HepG2 (cell line): Measurements from ENCODE around the gene TMCC2. TPM values are rescaled to one million over a fixed set of nuclear protein-coding genes. Genes with fewer than 3 reads are reported as not detected.

Experiments
- CCAR2 ChIP-seq: fragments of 200-400 bp; formaldehyde crosslinking; optimal IDR thresholded peaks from 2 replicates; pipeline ENCODE3; 2018; ENCODE audit warnings: low read depth, mild to moderate bottlenecking, low read length, moderate library complexity
- ELF4 ChIP-seq: sonication (generic); formaldehyde crosslinking; IDR thresholded peaks from 2 replicates; pipeline ENCODE4 v1.5.0; 2020; ENCODE audit warnings: missing genetic modification reagents, mild to moderate bottlenecking, moderate library complexity, borderline replicate concordance
- FOXC1 ChIP-seq: sonication (generic); formaldehyde crosslinking; IDR thresholded peaks from 2 replicates; pipeline ENCODE4 v1.8.0; 2022; ENCODE audit warnings: mild to moderate bottlenecking, missing genetic modification reagents, borderline replicate concordance
- GTF2F1 ChIP-seq: fragments of 150-350 bp; IDR thresholded peaks from 2 replicates; pipeline ENCODE4 v1.6.1; 2014; ENCODE audit warnings: low read length
- HDAC1 ChIP-seq: sonication (generic); formaldehyde crosslinking; IDR thresholded peaks from 2 replicates; pipeline ENCODE4 v1.5.1; 2020; ENCODE audit warnings: mild to moderate bottlenecking, missing genetic modification reagents
- KDM2A ChIP-seq: sonication (generic); formaldehyde crosslinking; IDR thresholded peaks from 2 replicates; pipeline ENCODE4 v1.4.0; 2020; ENCODE audit warnings: low read depth, missing genetic modification reagents, borderline replicate concordance
- LCORL ChIP-seq, 2 experiments: fragments of 450-650 bp in 1 of 2; sonication (generic) in 1 of 2; formaldehyde crosslinking in 1 of 2; IDR thresholded peaks; 2 replicates each; pipeline versions ENCODE4 v1.5.0 to v1.6.1; 2017 to 2020; ENCODE audit warnings: antibody characterized with exemption in 1 of 2, missing genetic modification reagents in 1 of 2
- MAFG ChIP-seq: sonication (generic); formaldehyde crosslinking; IDR thresholded peaks from 2 replicates; pipeline ENCODE4 v1.5.1; 2020; ENCODE audit warnings: mild to moderate bottlenecking, missing genetic modification reagents
- MEIS1 ChIP-seq: sonication (generic); formaldehyde crosslinking; IDR thresholded peaks from 2 replicates; pipeline ENCODE4 v1.9.0; 2021; ENCODE audit warnings: mild to moderate bottlenecking, missing genetic modification reagents, moderate library complexity, borderline replicate concordance
- MLLT10 ChIP-seq: sonication (generic); formaldehyde crosslinking; IDR thresholded peaks from 2 replicates; pipeline ENCODE4 v1.4.0; 2020; ENCODE audit warnings: missing genetic modification reagents
- MLX ChIP-seq: IDR thresholded peaks from 2 replicates; pipeline ENCODE4 v1.6.1; 2016
- MTF2 ChIP-seq: sonication (generic); formaldehyde crosslinking; IDR thresholded peaks from 2 replicates; pipeline ENCODE4 v1.5.0; 2020; ENCODE audit warnings: missing genetic modification reagents, borderline replicate concordance
- NCOA5 ChIP-seq: sonication (generic); formaldehyde crosslinking; IDR thresholded peaks from 2 replicates; pipeline ENCODE4 v1.4.0; 2020; ENCODE audit warnings: missing genetic modification reagents
- PHF5A ChIP-seq: IDR thresholded peaks from one replicate; pipeline ENCODE4 v1.6.1; 2018; ENCODE audit warnings: low read depth, missing genetic modification reagents; ENCODE audit not compliant: unreplicated experiment
- POLR2AphosphoS5 ChIP-seq: IDR thresholded peaks from 2 replicates; pipeline ENCODE4 v1.6.1; 2012; ENCODE audit warnings: low read depth, low read length
- SAFB2 ChIP-seq: sonication (generic); formaldehyde crosslinking; IDR thresholded peaks from 2 replicates; pipeline ENCODE4 v1.5.1; 2020; ENCODE audit warnings: missing genetic modification reagents, low read depth, mild to moderate bottlenecking, borderline replicate concordance
- SCMH1 ChIP-seq: sonication (generic); formaldehyde crosslinking; IDR thresholded peaks from 2 replicates; pipeline ENCODE4 v1.9.0; 2021; ENCODE audit warnings: missing genetic modification reagents, mild to moderate bottlenecking, borderline replicate concordance
- SKI ChIP-seq: fragments of 450-650 bp; IDR thresholded peaks from one replicate; pipeline ENCODE4 v1.6.1; 2018; ENCODE audit warnings: mild to moderate bottlenecking; ENCODE audit not compliant: partially characterized antibody
- SMARCE1 ChIP-seq: fragments of 450-650 bp; IDR thresholded peaks from 2 replicates; pipeline ENCODE4 v1.6.1; 2017; ENCODE audit warnings: borderline replicate concordance
- SNRNP70 ChIP-seq: fragments of 200-400 bp; formaldehyde crosslinking; IDR thresholded peaks from 2 replicates; pipeline ENCODE4 v1.6.1; 2017; ENCODE audit warnings: mild to moderate bottlenecking, low read depth, low read length, moderate library complexity
- TBX2 ChIP-seq: sonication (generic); formaldehyde crosslinking; IDR thresholded peaks from 2 replicates; pipeline ENCODE4 v1.5.0; 2020; ENCODE audit warnings: missing genetic modification reagents, mild to moderate bottlenecking, borderline replicate concordance
- YEATS4 ChIP-seq: sonication (generic); formaldehyde crosslinking; IDR thresholded peaks from 2 replicates; pipeline ENCODE4 v1.4.0; 2020; ENCODE audit warnings: missing genetic modification reagents, borderline replicate concordance
- ZFYVE20 ChIP-seq: sonication (generic); formaldehyde crosslinking; IDR thresholded peaks from 2 replicates; pipeline ENCODE4 v1.8.0; 2023; ENCODE audit warnings: low read depth, mild to moderate bottlenecking, moderate library complexity, missing genetic modification reagents, borderline replicate concordance
- ZNF17 ChIP-seq: sonication (generic); formaldehyde crosslinking; IDR thresholded peaks from 2 replicates; pipeline ENCODE4 v1.5.0; 2020; ENCODE audit warnings: mild to moderate bottlenecking, missing genetic modification reagents
- ZNF234 ChIP-seq: sonication (generic); formaldehyde crosslinking; conservative IDR thresholded peaks from 2 replicates; pipeline ENCODE4 v1.5.1; 2020; ENCODE audit warnings: mild to moderate bottlenecking, missing genetic modification reagents
- ZNF431 ChIP-seq: sonication (generic); formaldehyde crosslinking; IDR thresholded peaks from 2 replicates; pipeline ENCODE4 v1.9.0; 2022; ENCODE audit warnings: missing genetic modification reagents, low read depth, mild to moderate bottlenecking, borderline replicate concordance
- ZNF589 ChIP-seq: sonication (generic); formaldehyde crosslinking; conservative IDR thresholded peaks from 2 replicates; pipeline ENCODE4 v1.8.0; 2022; ENCODE audit warnings: mild to moderate bottlenecking, moderate library complexity, missing genetic modification reagents
- ZNF644 ChIP-seq: IDR thresholded peaks from 2 replicates; pipeline ENCODE4 v1.6.1; 2016; ENCODE audit warnings: low read depth
- ZNF775 ChIP-seq: sonication (generic); formaldehyde crosslinking; IDR thresholded peaks from 2 replicates; pipeline ENCODE4 v1.4.0; 2020; ENCODE audit warnings: missing genetic modification reagents, mild to moderate bottlenecking, moderate library complexity, borderline replicate concordance
- polyA plus RNA-seq, 8 experiments: library from polyadenylated mRNA; depleted of rRNA in 3 of 8; stranded (reverse) in 7 of 8; unstranded in 1 of 8; fragments of >200 nt; fragmentation: Illumina TruSeq in 4 of 8; extraction: Trizol in 4 of 8; gene quantifications; 2 replicates each; pipeline versions ENCODE4 v1.2.1 to v1.2.3, GENCODE V29; 2011 to 2016; ENCODE audit warnings: low read depth in 4 of 8, missing spikeins in 1 of 8, mixed read lengths in 1 of 8; ENCODE audit not compliant: insufficient read depth in 1 of 8
- total RNA-seq, 5 experiments: library from RNA; depleted of rRNA; stranded (reverse); fragments of >200 nt; fragmentation: Illumina TruSeq; extraction: Trizol; gene quantifications; 2 replicates each; pipeline ENCODE4 v1.2.3, GENCODE V29; 2016; ENCODE audit warnings: low read depth in 1 of 5
- TF ChIP-seq, protein P1 (sequence below): sonication (generic); formaldehyde crosslinking; conservative IDR thresholded peaks from 2 replicates; pipeline ENCODE4 v1.8.0; 2022; ENCODE audit warnings: mild to moderate bottlenecking, moderate library complexity, missing genetic modification reagents

Gene TMCC2
- total and polyA plus RNA-seq, 2 of the 13 experiments (the other 11 are each of a cell fraction or from before 2014, with no cell fraction given), result 0.12 to 0.24 TPM

- TF ChIP-seq LCORL (IDR thresholded peaks at IDR 0.05) (0 out of 2 replicates have a peak, but pooled peaks have one; percentile 55), LCORL (CRISPR knock-in tag; IDR thresholded peaks at IDR 0.05) (peak; percentile 82), CCAR2 (no peak), MLX (CRISPR knock-in tag) (0 out of 2 replicates have a peak, but pooled peaks have one; percentile 25), FOXC1 (CRISPR knock-in tag) (peak; percentile 67), SMARCE1 (no peak), ZNF589 (no peak), TBX2 (CRISPR knock-in tag) (no peak), ZNF234 (CRISPR knock-in tag) (no peak), ZNF775 (CRISPR knock-in tag) (no peak), NCOA5 (CRISPR knock-in tag) (no peak), ZNF644 (CRISPR knock-in tag) (0 out of 2 replicates have a peak, but pooled peaks have one; percentile 40), YEATS4 (CRISPR knock-in tag) (no peak), MLLT10 (CRISPR knock-in tag) (no peak), SKI (no peak), ELF4 (no peak), MTF2 (CRISPR knock-in tag) (0 out of 2 replicates have a peak, but pooled peaks have one; percentile 50), MAFG (CRISPR knock-in tag) (no peak), SCMH1 (CRISPR knock-in tag) (no peak), GTF2F1 (no peak), ZFYVE20 (no peak), MEIS1 (CRISPR knock-in tag) (0 out of 2 replicates have a peak, but pooled peaks have one; percentile 28), KDM2A (CRISPR knock-in tag) (no peak), ZNF431 (no peak), HDAC1 (0 out of 2 replicates have a peak, but pooled peaks have one; percentile 18), SAFB2 (CRISPR knock-in tag) (0 out of 2 replicates have a peak, but pooled peaks have one; percentile 53), POLR2AphosphoS5 (no peak), PHF5A (CRISPR knock-in tag) (no peak), SNRNP70 (no peak), ZNF17 (no peak)
- TF ChIP-seq, protein P1, sequence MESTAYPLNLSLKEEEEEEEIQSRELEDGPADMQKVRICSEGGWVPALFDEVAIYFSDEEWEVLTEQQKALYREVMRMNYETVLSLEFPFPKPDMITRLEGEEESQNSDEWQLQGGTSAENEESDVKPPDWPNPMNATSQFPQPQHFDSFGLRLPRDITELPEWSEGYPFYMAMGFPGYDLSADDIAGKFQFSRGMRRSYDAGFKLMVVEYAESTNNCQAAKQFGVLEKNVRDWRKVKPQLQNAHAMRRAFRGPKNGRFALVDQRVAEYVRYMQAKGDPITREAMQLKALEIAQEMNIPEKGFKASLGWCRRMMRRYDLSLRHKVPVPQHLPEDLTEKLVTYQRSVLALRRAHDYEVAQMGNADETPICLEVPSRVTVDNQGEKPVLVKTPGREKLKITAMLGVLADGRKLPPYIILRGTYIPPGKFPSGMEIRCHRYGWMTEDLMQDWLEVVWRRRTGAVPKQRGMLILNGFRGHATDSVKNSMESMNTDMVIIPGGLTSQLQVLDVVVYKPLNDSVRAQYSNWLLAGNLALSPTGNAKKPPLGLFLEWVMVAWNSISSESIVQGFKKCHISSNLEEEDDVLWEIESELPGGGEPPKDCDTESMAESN (CRISPR knock-in tag), result no peak
Measured at GRCh38 chr1:205317311-205317917, 89.7 kb downstream of the TMCC2 start (continued).
